Naive B cell (primary cell): ENCODE results near the gene CENPX. TPM values are rescaled to one million over a fixed set of nuclear protein-coding genes. Genes with fewer than 3 reads are reported as not detected.
"Not testable (repeated sequence)": the region's sequence is repeated elsewhere in the genome, so short reads cannot be mapped to it uniquely, and the experiment has no call there.

Experiments
- ATAC-seq, 2 donors: fragments of 150-1000 bp; cut with Tn5 transposase; 2 replicates each; pipeline ENCODE4 v1.10.0; 2021; ENCODE audit warnings: low read depth in 2 of 2, mild to moderate bottlenecking in 2 of 2, moderate library complexity in 2 of 2
- DNase-seq: peaks from one replicate; pipeline ENCODE4 v3.0.0; 2022
- H3K27ac Mint-ChIP-seq, 6 donors: one replicate each; pipeline ENCODE4 v1.8.0; 2020 to 2022; ENCODE audit warnings: mild to moderate bottlenecking in 6 of 6, mixed read lengths in 6 of 6, moderate library complexity in 5 of 6, inconsistent platforms in 2 of 6
- H3K27me3 Mint-ChIP-seq, 3 donors: one replicate each; pipeline ENCODE4 v1.8.0; 2021 to 2022; ENCODE audit warnings: mixed read lengths in 3 of 3, mild to moderate bottlenecking in 1 of 3
- H3K36me3 Mint-ChIP-seq, 2 donors: one replicate each; pipeline ENCODE4 v1.8.0; 2020 to 2022; ENCODE audit warnings: mixed read lengths in 2 of 2, inconsistent platforms in 1 of 2, mild to moderate bottlenecking in 1 of 2
- H3K4me1 Mint-ChIP-seq, 3 donors: one replicate each; pipeline ENCODE4 v1.8.0; 2020 to 2022; ENCODE audit warnings: mixed read lengths in 3 of 3, inconsistent platforms in 1 of 3, mild to moderate bottlenecking in 1 of 3, moderate library complexity in 1 of 3
- H3K4me3 Mint-ChIP-seq, 8 donors: one replicate each; pipeline ENCODE4 v1.8.0; 2020 to 2022; ENCODE audit warnings: mild to moderate bottlenecking in 8 of 8, mixed read lengths in 8 of 8, moderate library complexity in 8 of 8, inconsistent platforms in 2 of 8
- H3K9me3 Mint-ChIP-seq, 7 donors: one replicate each; pipeline ENCODE4 v1.8.0; 2020 to 2022; ENCODE audit warnings: mixed read lengths in 7 of 7, mild to moderate bottlenecking in 5 of 7, inconsistent platforms in 2 of 7, moderate library complexity in 1 of 7
- polyA plus RNA-seq, 6 donors: library from polyadenylated mRNA; unstranded; fragments of 300-500 nt; fragmentation: Illumina TruSeq; gene quantifications; one replicate each; pipeline ENCODE4 v1.2.3, GENCODE V29; 2021; ENCODE audit warnings: low read depth in 6 of 6

Gene CENPX
- polyA plus RNA-seq, 6 donors from 2014 or later: 52.6 to 77.6 (median 58.3) TPM

GRCh38 chr17:81983011-81983638, 39.6 kb downstream of the CENPX start:
- H3K4me1 Mint-ChIP-seq: peaks cover 22 to 48% (median 44%) of the 10 kb centered on the region in 3 donors
- DNase-seq (no peak), ATAC-seq (no peak)
- no peaks in the 10 kb centered on the region for H3K27me3 Mint-ChIP-seq
- peak overlapping the region in 2 of 6 donors; percentile 60 to 68 for H3K27ac Mint-ChIP-seq
- H3K4me3 Mint-ChIP-seq: peak overlapping the region in 5 of 8 donors; percentile 21 to 42 (median 22)
- peaks cover 4 to 8% of the 10 kb centered on the region in 2 donors for H3K36me3 Mint-ChIP-seq
- no peaks in the 10 kb centered on the region for H3K9me3 Mint-ChIP-seq

- not testable (repeated sequence) for ATAC-seq, H3K4me3 Mint-ChIP-seq, H3K9me3 Mint-ChIP-seq, DNase-seq, H3K27ac Mint-ChIP-seq, H3K36me3 Mint-ChIP-seq, H3K27me3 Mint-ChIP-seq
- H3K4me1 Mint-ChIP-seq: peaks cover 26 to 52% (median 49%) of the 10 kb centered on the region in 3 donors
These were observed 41.2 kb downstream of the CENPX start for GRCh38 chr17:81981511-81981910.

GRCh38 chr17:81980707-81981343, 41.9 kb downstream of the CENPX start:
- ATAC-seq (no peak), DNase-seq (no peak)
- H3K27me3 Mint-ChIP-seq: peaks cover 0 to 4% (median 0%) of the 10 kb centered on the region in 3 donors
- no peak overlapping the region for H3K27ac Mint-ChIP-seq
- peaks cover 29 to 55% (median 52%) of the 10 kb centered on the region in 3 donors for H3K4me1 Mint-ChIP-seq
- H3K4me3 Mint-ChIP-seq: peak overlapping the region in 3 of 8 donors; percentile 45 to 89 (median 58)
- H3K36me3 Mint-ChIP-seq: peaks cover 4 to 8% of the 10 kb centered on the region in 2 donors
- H3K9me3 Mint-ChIP-seq: no peaks in the 10 kb centered on the region

GRCh38 chr17:81980122-81980521, 42.6 kb downstream of the CENPX start:
- no peak for DNase-seq
- H3K27me3 Mint-ChIP-seq: peaks cover 0 to 4% (median 2%) of the 10 kb centered on the region in 3 donors
- peaks cover 4 to 5% of the 10 kb centered on the region in 2 donors for H3K36me3 Mint-ChIP-seq
- peaks cover 28 to 53% (median 52%) of the 10 kb centered on the region in 3 donors for H3K4me1 Mint-ChIP-seq
- no peaks in the 10 kb centered on the region for H3K9me3 Mint-ChIP-seq
- H3K4me3 Mint-ChIP-seq: peak overlapping the region in 5 of 8 donors; percentile 45 to 89 (median 67)
- peak overlapping the region in 1 of 6 donors; percentile 66 for H3K27ac Mint-ChIP-seq
- ATAC-seq: no peak

- peaks cover 0 to 4% of the 10 kb centered on the region in 2 donors for H3K36me3 Mint-ChIP-seq
- DNase-seq: no peak
- peak overlapping the region in 3 of 6 donors; percentile 26 to 79 (median 67) for H3K27ac Mint-ChIP-seq
- peak overlapping the region; percentile 77 to 97 (median 84) for H3K4me3 Mint-ChIP-seq
- H3K4me1 Mint-ChIP-seq: peaks cover 28 to 49% (median 45%) of the 10 kb centered on the region in 3 donors
- H3K27me3 Mint-ChIP-seq: peaks cover 0 to 8% (median 4%) of the 10 kb centered on the region in 3 donors
- no peak for ATAC-seq
- H3K9me3 Mint-ChIP-seq: peaks cover 0 to 1% (median 0%) of the 10 kb centered on the region in 7 donors
These were observed 44.0 kb downstream of the CENPX start for GRCh38 chr17:81978524-81979298.

- Mint-ChIP-seq H3K9me3 (peaks cover 0 to 1% (median 0%) of the 10 kb centered on the region in 7 donors), H3K36me3 (peaks cover 0 to 4% of the 10 kb centered on the region in 2 donors), H3K4me1 (peaks cover 24 to 36% (median 34%) of the 10 kb centered on the region in 3 donors), H3K4me3 (peak within 1 kb of the TSS; percentile 96 to 99 (median 97)), H3K27me3 (peaks cover 0 to 8% (median 4%) of the 10 kb centered on the region in 3 donors), H3K27ac (peak within 1 kb of the TSS; percentile 95 to 99 (median 96))
- ATAC-seq (peak; percentile 89 to 90), DNase-seq (peak; percentile 92)
These were observed 45.4 kb downstream of the CENPX start, which contains the start of gene ASPSCR1 for GRCh38 chr17:81977211-81977808. TSS of gene ASPSCR1 (plus strand) at chr17:81977629. CDS start at chr17:81977647, 18 bp downstream.

GRCh38 chr17:81976332-81977210, 46.1 kb downstream of the CENPX start:
- no peak for DNase-seq
- ATAC-seq: peak; percentile 11 to 14
- Mint-ChIP-seq H3K9me3 (peaks cover 0 to 1% (median 0%) of the 10 kb centered on the region in 7 donors), H3K4me3 (peak overlapping the region; percentile 96 to 99 (median 97)), H3K4me1 (peaks cover 22 to 33% (median 31%) of the 10 kb centered on the region in 3 donors), H3K27me3 (peaks cover 0 to 8% (median 4%) of the 10 kb centered on the region in 3 donors), H3K27ac (peak overlapping the region; percentile 95 to 99 (median 96)), H3K36me3 (peaks cover 0 to 4% of the 10 kb centered on the region in 2 donors)

GRCh38 chr17:81973432-81973831, 49.2 kb downstream of the CENPX start:
- no peak for DNase-seq
- peaks cover 0 to 1% (median 0%) of the 10 kb centered on the region in 7 donors for H3K9me3 Mint-ChIP-seq
- peak overlapping the region in 1 of 8 donors; percentile 21 for H3K4me3 Mint-ChIP-seq
- no peak overlapping the region for H3K27ac Mint-ChIP-seq
- peaks cover 12 to 17% (median 13%) of the 10 kb centered on the region in 3 donors for H3K4me1 Mint-ChIP-seq
- no peaks in the 10 kb centered on the region for H3K36me3 Mint-ChIP-seq
- no peak for ATAC-seq
- H3K27me3 Mint-ChIP-seq: peaks cover 4 to 8% (median 4%) of the 10 kb centered on the region in 3 donors

- ATAC-seq (no peak), DNase-seq (no peak)
- H3K4me3 Mint-ChIP-seq: peak overlapping the region in 3 of 8 donors; percentile 42 to 87 (median 81)
- H3K9me3 Mint-ChIP-seq: no peaks in the 10 kb centered on the region
- no peak overlapping the region for H3K27ac Mint-ChIP-seq
- peaks cover 5 to 20% (median 17%) of the 10 kb centered on the region in 3 donors for H3K4me1 Mint-ChIP-seq
- H3K36me3 Mint-ChIP-seq: no peaks in the 10 kb centered on the region
- peaks cover 0 to 15% (median 6%) of the 10 kb centered on the region in 3 donors for H3K27me3 Mint-ChIP-seq
These were observed 53.5 kb downstream of the CENPX start for GRCh38 chr17:81968850-81969812.
